Lower leg skin (tissue), 3 donors: ENCODE data around the gene XYLT1.

Experiments
- POLR2A ChIP-seq, 2 donors: fragments of 450-650 bp; IDR thresholded peaks; one replicate each; pipeline ENCODE4 v1.6.1; 2016 to 2017; ENCODE audit warnings: antibody characterized with exemption in 2 of 2, mild to moderate bottlenecking in 1 of 2, moderate library complexity in 1 of 2
- TF ChIP-seq, protein P1 (sequence below), 3 donors: fragments of 450-650 bp; IDR thresholded peaks; one replicate each; pipeline ENCODE4 v1.5.1; 2016; ENCODE audit warnings: antibody characterized with exemption in 3 of 3, mild to moderate bottlenecking in 3 of 3, moderate library complexity in 2 of 3

DNA sequence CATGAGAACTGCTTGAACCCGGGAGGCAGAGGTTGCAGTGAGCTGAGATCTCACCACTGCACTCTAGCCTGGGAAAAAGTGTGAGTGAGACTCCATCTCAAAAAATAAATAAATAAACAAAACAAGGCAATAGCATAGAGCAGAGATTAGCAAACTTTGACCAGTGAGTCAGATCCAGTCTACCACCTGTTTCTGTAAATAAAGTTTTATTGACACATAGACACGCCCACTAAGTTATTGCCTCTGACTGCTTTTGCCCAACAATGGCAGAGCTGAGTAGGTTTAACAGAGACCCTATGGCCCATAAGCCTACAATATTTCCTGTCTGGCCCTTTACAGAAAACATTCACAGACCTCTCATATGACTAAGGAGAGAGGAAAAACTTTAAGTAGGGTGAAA lies 44.3 kb downstream of the XYLT1 start:
- no peak for TF ChIP-seq POLR2A (IDR thresholded peaks at IDR 0.05)
- TF ChIP-seq, protein P1, sequence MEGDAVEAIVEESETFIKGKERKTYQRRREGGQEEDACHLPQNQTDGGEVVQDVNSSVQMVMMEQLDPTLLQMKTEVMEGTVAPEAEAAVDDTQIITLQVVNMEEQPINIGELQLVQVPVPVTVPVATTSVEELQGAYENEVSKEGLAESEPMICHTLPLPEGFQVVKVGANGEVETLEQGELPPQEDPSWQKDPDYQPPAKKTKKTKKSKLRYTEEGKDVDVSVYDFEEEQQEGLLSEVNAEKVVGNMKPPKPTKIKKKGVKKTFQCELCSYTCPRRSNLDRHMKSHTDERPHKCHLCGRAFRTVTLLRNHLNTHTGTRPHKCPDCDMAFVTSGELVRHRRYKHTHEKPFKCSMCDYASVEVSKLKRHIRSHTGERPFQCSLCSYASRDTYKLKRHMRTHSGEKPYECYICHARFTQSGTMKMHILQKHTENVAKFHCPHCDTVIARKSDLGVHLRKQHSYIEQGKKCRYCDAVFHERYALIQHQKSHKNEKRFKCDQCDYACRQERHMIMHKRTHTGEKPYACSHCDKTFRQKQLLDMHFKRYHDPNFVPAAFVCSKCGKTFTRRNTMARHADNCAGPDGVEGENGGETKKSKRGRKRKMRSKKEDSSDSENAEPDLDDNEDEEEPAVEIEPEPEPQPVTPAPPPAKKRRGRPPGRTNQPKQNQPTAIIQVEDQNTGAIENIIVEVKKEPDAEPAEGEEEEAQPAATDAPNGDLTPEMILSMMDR (IDR thresholded peaks at IDR 0.05), result no peak
